H9 (cell line): Measurements from ENCODE around the gene HS6ST1. TPM values are rescaled to one million over a fixed set of nuclear protein-coding genes. Genes with fewer than 3 reads are reported as not detected.

Experiments used
- DNase-seq: peaks from one replicate; pipeline ENCODE4 v3.0.0-alpha.2; 2017
- H2AFZ ChIP-seq: one replicate; pipeline ENCODE4 v1.6.1; 2013; ENCODE audit warnings: mild to moderate bottlenecking, low read length, control low read depth, moderate library complexity
- H2AK5ac ChIP-seq: 2 replicates; pipeline ENCODE4 v1.6.1; 2013; ENCODE audit warnings: low read length, control low read depth, mixed read lengths; ENCODE audit not compliant: insufficient read length
- H2BK120ac ChIP-seq: one replicate; pipeline ENCODE4 v1.6.1; 2013; ENCODE audit warnings: low read depth, mild to moderate bottlenecking, low read length, control low read depth, inconsistent platforms; ENCODE audit not compliant: poor library complexity, severe bottlenecking
- H2BK12ac ChIP-seq: 2 replicates; pipeline ENCODE4 v1.6.1; 2013; ENCODE audit warnings: low read length, control low read depth, mixed read lengths, low read depth; ENCODE audit not compliant: insufficient read length
- H2BK15ac ChIP-seq: 2 replicates; pipeline ENCODE4 v1.6.1; 2013; ENCODE audit warnings: low read depth, low read length, control low read depth
- H2BK20ac ChIP-seq: one replicate; pipeline ENCODE4 v1.6.1; 2013; ENCODE audit warnings: low read depth, mild to moderate bottlenecking, low read length, control low read depth, inconsistent platforms; ENCODE audit not compliant: poor library complexity, severe bottlenecking
- H2BK5ac ChIP-seq: 2 replicates; pipeline ENCODE4 v1.6.1; 2013; ENCODE audit warnings: low read length, control low read depth, mixed read lengths; ENCODE audit not compliant: insufficient read length
- H3K14ac ChIP-seq: 2 replicates; pipeline ENCODE4 v1.6.1; 2013; ENCODE audit warnings: low read length, control low read depth; ENCODE audit not compliant: insufficient read depth
- H3K18ac ChIP-seq: 2 replicates; pipeline ENCODE4 v1.6.1; 2013; ENCODE audit warnings: low read depth, mild to moderate bottlenecking, mixed read lengths, low read length, control low read depth; ENCODE audit not compliant: insufficient read length
- H3K23ac ChIP-seq: 2 replicates; pipeline ENCODE4 v1.6.1; 2013; ENCODE audit warnings: low read length, control low read depth, mixed read lengths, low read depth; ENCODE audit not compliant: insufficient read length
- H3K23me2 ChIP-seq: 2 replicates; pipeline ENCODE4 v1.6.1; 2013; ENCODE audit warnings: low read depth, mild to moderate bottlenecking, mixed read lengths, low read length, control low read depth; ENCODE audit not compliant: insufficient read length, poor library complexity, severe bottlenecking
- H3K27ac ChIP-seq: 2 replicates; pipeline ENCODE4 v1.5.1; 2013; ENCODE audit warnings: low read length, control low read depth, mixed read lengths, low read depth; ENCODE audit not compliant: insufficient read length
- H3K27me3 ChIP-seq: 2 replicates; pipeline ENCODE4 v1.6.1; 2013; ENCODE audit warnings: low read length, control low read depth, inconsistent platforms; ENCODE audit not compliant: insufficient read depth
- H3K4ac ChIP-seq: 2 replicates; pipeline ENCODE4 v1.6.1; 2013; ENCODE audit warnings: low read depth, mild to moderate bottlenecking, control low read depth, inconsistent platforms, low read length, moderate library complexity
- H3K4me1 ChIP-seq: 2 replicates; pipeline ENCODE4 v1.6.1; 2013; ENCODE audit warnings: low read length, control low read depth, inconsistent platforms; ENCODE audit not compliant: insufficient read depth
- H3K4me2 ChIP-seq: 2 replicates; pipeline ENCODE4 v1.6.1; 2013; ENCODE audit warnings: low read length, control low read depth, mixed read lengths; ENCODE audit not compliant: insufficient read length, insufficient read depth
- H3K56ac ChIP-seq: 2 replicates; pipeline ENCODE4 v1.6.1; 2013; ENCODE audit warnings: low read depth, mild to moderate bottlenecking, mixed read lengths, low read length, control low read depth; ENCODE audit not compliant: insufficient read length
- H3K79me1 ChIP-seq: 2 replicates; pipeline ENCODE4 v1.6.1; 2013; ENCODE audit warnings: low read depth, mild to moderate bottlenecking, moderate library complexity, low read length, control low read depth, inconsistent platforms; ENCODE audit not compliant: insufficient read depth, poor library complexity, severe bottlenecking
- H3K79me2 ChIP-seq: 2 replicates; pipeline ENCODE4 v1.6.1; 2013; ENCODE audit warnings: low read length, control low read depth, inconsistent platforms; ENCODE audit not compliant: insufficient read depth
- H3K9ac ChIP-seq: 2 replicates; pipeline ENCODE4 v1.6.1; 2013; ENCODE audit warnings: low read length, control low read depth, mixed read lengths; ENCODE audit not compliant: insufficient read length; ENCODE audit errors: extremely low read depth
- H3K9me3 ChIP-seq: one replicate; pipeline ENCODE4 v1.6.1; 2013; ENCODE audit warnings: low read depth, low read length, inconsistent platforms; ENCODE audit not compliant: control insufficient read depth
- H3T11ph ChIP-seq: one replicate; pipeline ENCODE4 v1.6.1; 2013; ENCODE audit warnings: mild to moderate bottlenecking, low read length, control low read depth, inconsistent platforms
- H4K20me1 ChIP-seq: one replicate; pipeline ENCODE4 v1.6.1; 2013; ENCODE audit not compliant: control insufficient read depth, insufficient read length, insufficient read depth
- H4K5ac ChIP-seq: 2 replicates; pipeline ENCODE4 v1.6.1; 2013; ENCODE audit warnings: low read depth, mild to moderate bottlenecking, mixed read lengths, low read length, control low read depth; ENCODE audit not compliant: insufficient read length
- H4K8ac ChIP-seq: replicated peaks from 2 replicates; pipeline ENCODE4 v1.6.1; 2013; ENCODE audit warnings: low read length, control low read depth, mixed read lengths, low read depth; ENCODE audit not compliant: insufficient read length
- H4K91ac ChIP-seq: 2 replicates; pipeline ENCODE4 v1.6.1; 2013; ENCODE audit warnings: low read depth, mild to moderate bottlenecking, moderate library complexity, mixed read lengths, low read length, control low read depth; ENCODE audit not compliant: insufficient read length
- H3K27ac Mint-ChIP-seq, 3 experiments: 2 replicates in 2 of 3; 3 replicates in 1 of 3; pipeline ENCODE4 v1.8.0; 2020 to 2021; ENCODE audit warnings: mixed read lengths in 3 of 3, mild to moderate bottlenecking in 1 of 3, moderate library complexity in 1 of 3
- H3K27me3 Mint-ChIP-seq: 2 replicates; pipeline ENCODE4 v1.8.0; 2021; ENCODE audit warnings: low read depth, mild to moderate bottlenecking, moderate library complexity, mixed read lengths
- H3K36me3 Mint-ChIP-seq, 3 experiments: 2 replicates in 2 of 3; 3 replicates in 1 of 3; pipeline ENCODE4 v1.8.0; 2020 to 2021; ENCODE audit warnings: low read depth in 3 of 3, mixed read lengths in 3 of 3; ENCODE audit not compliant: insufficient read depth in 1 of 3
- H3K4me1 Mint-ChIP-seq, 2 experiments: 2 replicates each; pipeline ENCODE4 v1.8.0; 2020; ENCODE audit warnings: mixed read lengths in 2 of 2
- H3K4me3 Mint-ChIP-seq, 2 experiments: 2 replicates in 1 of 2; 3 replicates in 1 of 2; pipeline ENCODE4 v1.8.0; 2020 to 2021; ENCODE audit warnings: mild to moderate bottlenecking in 2 of 2, mixed read lengths in 2 of 2, moderate library complexity in 1 of 2
- H3K9me3 Mint-ChIP-seq, 2 experiments: 2 replicates in 1 of 2; 3 replicates in 1 of 2; pipeline ENCODE4 v1.8.0; 2020; ENCODE audit warnings: mild to moderate bottlenecking in 2 of 2, mixed read lengths in 2 of 2, moderate library complexity in 1 of 2
- total RNA-seq: library from RNA; stranded (reverse); gene quantifications from 2 replicates; pipeline ENCODE4 v1.2.1, GENCODE V29; 2021
- TF ChIP-seq, protein P1 (sequence below): fragments of 200-600 bp; sonication (generic); conservative IDR thresholded peaks from 3 replicates; pipeline ENCODE4 v1.8.0; 2021; ENCODE audit warnings: antibody characterized with exemption, mild to moderate bottlenecking

HS6ST1 gene
- total RNA-seq, 1 experiment from 2014 or later = 60.2 TPM

DNA sequence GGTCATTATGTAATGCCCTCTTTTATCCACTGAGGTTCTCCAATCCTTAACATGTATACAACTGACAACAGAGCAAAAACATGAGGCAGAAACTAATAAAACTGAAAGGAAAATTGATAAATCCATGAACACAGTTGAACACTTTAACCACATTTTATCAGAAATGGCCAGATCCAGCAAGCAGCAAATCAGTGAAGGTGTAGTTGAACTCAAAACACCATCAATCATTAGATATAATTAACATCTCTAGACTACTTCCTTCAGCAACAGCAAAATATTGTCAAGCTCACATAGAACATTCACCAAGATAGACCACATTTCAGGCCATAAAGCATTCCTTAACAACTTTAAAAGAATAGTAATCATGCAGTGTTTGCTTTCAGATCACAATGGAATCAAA, 72.9 kb downstream of the HS6ST1 start:
- Histone ChIP-seq H2BK5ac (no peak overlapping the region), H3K4me2 (no peak overlapping the region), H4K8ac (no peak overlapping the region), H3K4me1 (0 out of 2 replicates have a peak, but pooled peaks cover 3% of the 10 kb centered on the region), H3K79me1 (no peaks in the 10 kb centered on the region), H4K5ac (no peak overlapping the region), H3K79me2 (no peaks in the 10 kb centered on the region), H3K56ac (no peak overlapping the region), H3K27ac (no peak overlapping the region), H2AFZ (no peak overlapping the region), H3K14ac (no peak overlapping the region), H2BK12ac (no peak overlapping the region), H3T11ph (no peak overlapping the region), H2AK5ac (no peak overlapping the region), H2BK120ac (no peak overlapping the region), H4K20me1 (no peaks in the 10 kb centered on the region), H3K23ac (no peak overlapping the region), H2BK15ac (no peak overlapping the region), H2BK20ac (no peak overlapping the region), H3K9ac (no peak overlapping the region), H3K23me2 (no peaks in the 10 kb centered on the region), H3K9me3 (no peaks in the 10 kb centered on the region), H4K91ac (no peak overlapping the region), H3K18ac (no peak overlapping the region), H3K27me3 (no peaks in the 10 kb centered on the region), H3K4ac (no peak overlapping the region)
- no peak for DNase-seq
- no peak overlapping the region for H3K27ac Mint-ChIP-seq
- H3K9me3 Mint-ChIP-seq = no peaks in the 10 kb centered on the region
- TF ChIP-seq, protein P1, sequence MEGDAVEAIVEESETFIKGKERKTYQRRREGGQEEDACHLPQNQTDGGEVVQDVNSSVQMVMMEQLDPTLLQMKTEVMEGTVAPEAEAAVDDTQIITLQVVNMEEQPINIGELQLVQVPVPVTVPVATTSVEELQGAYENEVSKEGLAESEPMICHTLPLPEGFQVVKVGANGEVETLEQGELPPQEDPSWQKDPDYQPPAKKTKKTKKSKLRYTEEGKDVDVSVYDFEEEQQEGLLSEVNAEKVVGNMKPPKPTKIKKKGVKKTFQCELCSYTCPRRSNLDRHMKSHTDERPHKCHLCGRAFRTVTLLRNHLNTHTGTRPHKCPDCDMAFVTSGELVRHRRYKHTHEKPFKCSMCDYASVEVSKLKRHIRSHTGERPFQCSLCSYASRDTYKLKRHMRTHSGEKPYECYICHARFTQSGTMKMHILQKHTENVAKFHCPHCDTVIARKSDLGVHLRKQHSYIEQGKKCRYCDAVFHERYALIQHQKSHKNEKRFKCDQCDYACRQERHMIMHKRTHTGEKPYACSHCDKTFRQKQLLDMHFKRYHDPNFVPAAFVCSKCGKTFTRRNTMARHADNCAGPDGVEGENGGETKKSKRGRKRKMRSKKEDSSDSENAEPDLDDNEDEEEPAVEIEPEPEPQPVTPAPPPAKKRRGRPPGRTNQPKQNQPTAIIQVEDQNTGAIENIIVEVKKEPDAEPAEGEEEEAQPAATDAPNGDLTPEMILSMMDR = no peak
- no peaks in the 10 kb centered on the region for H3K36me3 Mint-ChIP-seq
- H3K4me3 Mint-ChIP-seq = no peak overlapping the region
- H3K4me1 Mint-ChIP-seq = peaks cover 8 to 11% of the 10 kb centered on the region in 2 experiments
- H3K27me3 Mint-ChIP-seq = no peaks in the 10 kb centered on the region; the same call in 1 of the 2 replicates
